GM19463 (cell line): ENCODE results near the gene ARF1.
A peak's percentile ranks its signal among the peaks of the same experiment; 100 is the strongest.

Source experiments
- ATAC-seq: cut with Tn5 transposase; IDR thresholded peaks from one replicate; pipeline ENCODE4 v1.9.1; 2021; ENCODE audit warnings: mild to moderate bottlenecking, moderate library complexity; ENCODE audit not compliant: unreplicated experiment

The ARF1 gene

GRCh38 chr1:228068359-228068758 lies 14.1 kb upstream of the ARF1 start:
- ATAC-seq, result no peak

GRCh38 chr1:228070173-228070572 lies 12.3 kb upstream of the ARF1 start:
- no peak for ATAC-seq

- ATAC-seq, result no peak
These were observed 11.7 kb upstream of the ARF1 start for GRCh38 chr1:228070851-228071250.

- ATAC-seq, result no peak
These were observed 10.5 kb upstream of the ARF1 start for GRCh38 chr1:228071839-228072657.

DNA sequence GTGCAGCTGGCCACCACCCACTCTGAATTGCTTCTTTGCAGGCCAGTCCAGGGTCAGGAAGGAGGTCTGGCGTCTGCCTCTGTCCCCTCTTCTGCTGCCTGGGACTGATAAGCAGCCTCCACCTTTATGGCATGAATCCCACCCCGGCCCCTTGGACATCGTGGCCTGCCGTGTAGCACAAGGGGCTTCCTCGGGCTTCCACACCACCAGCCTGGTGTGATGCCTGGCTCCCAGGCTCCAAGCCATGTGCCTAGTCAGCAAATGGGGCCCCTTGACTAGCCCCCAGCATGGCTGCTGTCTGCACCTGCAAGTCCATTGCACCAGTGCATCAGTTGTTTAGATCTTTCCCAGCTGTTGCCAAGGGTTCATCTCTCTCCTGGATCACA lies 9.9 kb upstream of the ARF1 start:
- no peak for ATAC-seq

GRCh38 chr1:228073061-228073856 lies 9.2 kb upstream of the ARF1 start:
- ATAC-seq, result no peak

- ATAC-seq, result no peak
These were observed 8.5 kb upstream of the ARF1 start for GRCh38 chr1:228073857-228074545.

DNA sequence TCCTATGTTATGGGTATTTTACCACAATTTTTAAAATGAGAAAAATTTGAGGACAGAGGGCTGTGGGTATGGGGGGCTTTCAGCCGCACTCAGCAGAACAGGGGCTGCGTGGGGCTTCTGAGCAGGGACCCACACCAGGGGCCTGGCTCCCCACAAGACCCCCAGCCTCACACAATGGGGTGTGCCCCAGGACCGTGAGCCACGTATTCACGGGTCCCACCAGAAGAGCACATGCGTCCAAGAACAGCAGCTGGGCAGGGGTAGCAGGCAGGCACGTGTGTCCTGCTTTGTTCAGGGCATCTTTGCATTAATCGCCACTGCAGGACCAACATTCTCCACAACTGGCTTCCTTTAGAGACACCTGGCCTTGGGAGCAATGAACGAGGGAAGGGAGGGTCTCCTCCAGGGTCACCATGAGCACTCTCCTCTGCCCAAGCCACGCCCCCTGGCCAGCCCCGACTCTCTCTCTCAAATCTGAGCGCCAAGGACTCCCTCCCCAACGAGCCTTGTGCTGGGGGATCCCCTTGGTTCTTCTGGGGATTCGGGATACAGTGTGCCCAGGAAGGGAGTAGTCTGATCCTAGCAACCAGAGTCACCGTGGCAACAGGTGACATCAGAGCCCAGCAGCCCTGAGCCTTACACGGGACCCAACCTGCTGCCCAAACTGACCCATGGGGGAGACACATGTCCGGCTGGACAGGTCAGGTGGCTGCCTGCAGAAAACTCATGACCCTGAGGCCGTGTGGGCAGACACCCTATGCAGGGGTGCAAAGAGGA lies 7.4 kb upstream of the ARF1 start:
- no peak for ATAC-seq

- ATAC-seq, result no peak
These were observed 6.7 kb upstream of the ARF1 start for GRCh38 chr1:228075801-228076271.

DNA sequence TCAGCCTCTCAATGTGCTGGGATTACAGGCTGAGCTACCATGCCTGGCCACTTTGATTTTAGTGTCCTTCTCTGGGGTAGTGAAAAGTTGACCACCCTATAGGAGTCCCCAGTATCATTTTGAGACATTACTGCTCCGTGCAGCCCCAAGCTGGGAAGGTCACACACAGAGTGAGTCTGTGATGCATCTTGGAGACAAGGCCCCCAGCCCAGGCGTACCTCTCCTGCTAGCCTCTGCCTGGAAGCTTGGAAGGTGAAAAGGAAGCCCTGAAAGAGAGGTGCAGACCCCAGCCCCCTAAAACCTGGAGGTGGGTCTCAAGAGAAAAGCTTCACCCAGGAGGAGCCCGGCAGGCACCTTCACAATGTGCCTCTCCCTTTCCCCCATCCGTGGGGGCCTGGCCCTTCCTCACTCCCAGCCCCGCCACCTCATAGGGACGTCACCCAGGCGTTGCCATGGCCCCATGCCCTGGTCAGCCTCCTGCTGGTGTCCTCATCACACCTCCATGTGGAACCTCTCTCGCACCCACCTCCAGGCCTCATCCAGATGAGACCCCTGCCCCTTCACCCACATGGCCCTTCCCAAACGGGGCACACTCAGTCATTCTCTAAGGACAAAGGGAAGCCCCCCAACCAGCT lies 5.6 kb upstream of the ARF1 start:
- no peak for ATAC-seq

- no peak for ATAC-seq
These were observed 4.8 kb upstream of the ARF1 start for GRCh38 chr1:228077565-228078330.

- ATAC-seq, result no peak
These were observed 3.5 kb upstream of the ARF1 start for GRCh38 chr1:228079013-228079412.

GRCh38 chr1:228079601-228080263 lies 2.8 kb upstream of the ARF1 start:
- ATAC-seq, result no peak

GRCh38 chr1:228081144-228081543 lies 1.4 kb upstream of the ARF1 start:
- no peak for ATAC-seq

- peak; percentile 23 for ATAC-seq
These were observed 812 bp upstream of the ARF1 start for GRCh38 chr1:228081578-228082213.

DNA sequence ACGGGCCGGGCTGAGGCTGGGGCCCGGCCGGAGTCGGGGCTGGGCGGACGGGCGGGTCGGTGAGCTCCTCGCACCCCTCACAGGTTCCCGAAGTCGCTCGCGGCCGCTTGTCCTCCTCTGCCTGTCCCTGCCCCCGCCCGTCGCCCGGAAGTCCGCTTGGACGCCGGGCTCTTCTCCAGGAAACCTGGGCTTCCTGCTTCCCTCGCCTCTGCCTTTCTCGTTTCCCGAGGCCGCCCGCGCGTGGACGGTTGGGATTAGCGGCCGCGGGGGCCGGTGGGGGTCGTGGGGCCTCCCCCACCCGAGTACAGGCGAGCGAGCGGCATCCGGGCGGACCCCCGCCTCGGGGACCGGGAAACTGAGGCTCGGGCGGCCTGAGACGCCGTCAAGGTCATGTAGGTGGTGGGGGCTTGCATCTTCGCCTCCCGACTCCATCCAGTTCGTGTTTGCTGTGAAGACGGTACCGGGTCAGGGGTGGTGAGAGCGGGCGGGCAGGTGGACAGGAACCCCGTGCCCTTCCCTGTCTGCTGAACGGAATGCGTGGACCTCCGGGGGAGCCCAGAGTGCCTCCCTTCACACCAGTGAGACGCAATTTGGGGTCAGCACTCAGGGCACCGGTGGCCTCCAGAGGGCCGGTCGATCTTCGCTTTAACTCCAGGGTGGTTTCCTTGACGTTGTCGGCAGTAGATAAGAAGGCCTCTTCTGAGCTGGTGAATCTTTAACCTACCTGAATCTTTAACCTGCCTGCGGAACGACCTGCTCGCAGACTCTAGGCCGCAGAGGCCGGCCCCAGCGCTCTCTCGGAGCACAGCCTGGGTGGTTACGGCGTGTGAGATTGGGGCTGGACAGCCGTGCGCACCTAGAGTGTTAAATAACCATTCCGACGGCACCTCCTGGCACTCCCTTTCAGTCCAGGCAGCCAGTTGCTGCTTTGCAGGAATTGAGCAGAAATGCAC lies 686 bp downstream of the ARF1 start:
- peak; percentile 10 for ATAC-seq

GRCh38 chr1:228083871-228084278 lies 1.4 kb downstream of the ARF1 start:
- ATAC-seq, result no peak
